Mammary epithelial cell (primary cell): ENCODE measurements around the gene UTP11.

ENCODE experiments used
- CTCF ChIP-seq, 2 donors: IDR thresholded peaks in 1 of 2; conservative IDR thresholded peaks in 1 of 2; 2 replicates each; pipeline ENCODE4 v1.5.1; 2011 to 2012; ENCODE audit warnings: inconsistent platforms in 2 of 2, low read length in 2 of 2, mild to moderate bottlenecking in 2 of 2, control low read depth in 1 of 2, low read depth in 1 of 2; ENCODE audit not compliant: insufficient read depth in 1 of 2; ENCODE audit errors: extremely low read depth in 1 of 2
- EZH2 ChIP-seq: IDR thresholded peaks from 2 replicates; pipeline ENCODE4 v1.6.1; 2012; ENCODE audit warnings: low read length, inconsistent platforms, borderline replicate concordance

- no peak for TF ChIP-seq CTCF (conservative IDR thresholded peaks at IDR 0.05 in 1 of 2, IDR thresholded peaks at IDR 0.05 in 1 of 2; ENCODE audit: extremely low read depth in 1 of 2, insufficient read depth in 1 of 2, low read depth in 1 of 2, low read length in 2 of 2)
- no peak for TF ChIP-seq EZH2
Measured at GRCh38 chr1:38030596-38031512, 18.3 kb downstream of the UTP11 start.
